Tibial artery (tissue), 4 donors: ENCODE measurements around the gene VOPP1.

Source experiments
- DNase-seq, 2 donors: peaks; one replicate each; pipeline ENCODE4 v3.0.0-alpha.2; 2019
- H3K27ac ChIP-seq, 2 donors: fragments of 200-600 bp; sonication (generic) in 1 of 2; 1 replicate in 1 of 2; 2 replicates in 1 of 2; pipeline ENCODE4 v1.5.1; 2018 to 2019; ENCODE audit warnings: mild to moderate bottlenecking in 1 of 2
- H3K27me3 ChIP-seq, 2 donors: fragments of 200-600 bp; sonication (generic) in 1 of 2; one replicate each; pipeline versions ENCODE4 v1.5.1 to v1.6.0; 2016 to 2019
- H3K36me3 ChIP-seq, 3 donors: fragments of 200-600 bp; sonication (generic) in 2 of 3; one replicate each; pipeline ENCODE4 v1.5.1; 2016 to 2019; ENCODE audit warnings: mild to moderate bottlenecking in 2 of 3
- H3K4me1 ChIP-seq, 4 donors: fragments of 200-600 bp; sonication (generic) in 2 of 4; 1 replicate in 3 of 4; 2 replicates in 1 of 4; pipeline ENCODE4 v1.5.1; 2016 to 2019
- H3K4me3 ChIP-seq, 2 donors: fragments of 200-600 bp; sonication (generic) in 1 of 2; 1 replicate in 1 of 2; 2 replicates in 1 of 2; pipeline ENCODE4 v1.5.1; 2018 to 2019; ENCODE audit warnings: mild to moderate bottlenecking in 2 of 2
- H3K9me3 ChIP-seq, 3 donors: fragments of 200-600 bp; sonication (generic) in 1 of 3; one replicate each; pipeline ENCODE4 v1.5.1; 2016 to 2019
- CTCF ChIP-seq, 2 experiments: fragments of 200-600 bp in 1 of 2; fragments of 450-650 bp in 1 of 2; IDR thresholded peaks; one replicate each; pipeline ENCODE4 v1.5.1; 2017 to 2019; ENCODE audit warnings: antibody characterized with exemption in 2 of 2, mild to moderate bottlenecking in 1 of 2, moderate library complexity in 1 of 2
- intact Hi-C: fragments of 100-400 bp; cut with DNase I; formaldehyde crosslinking; loops from one replicate; pipeline ENCODE4 v1.15.0; 2023; ENCODE audit warnings: low total_unique reads

Gene VOPP1

GRCh38 chr7:55592492-55592891 is 20.2 kb upstream of the VOPP1 start:
- no peaks in the 10 kb centered on the region for H3K9me3 ChIP-seq
- intact Hi-C loops: no loop called here
- H3K36me3 ChIP-seq: no peaks in the 10 kb centered on the region
- H3K4me1 ChIP-seq: peaks cover 0 to 8% (median 2%) of the 10 kb centered on the region in 4 donors
- H3K27me3 ChIP-seq: peaks cover 0 to 19% of the 10 kb centered on the region in 2 donors
- no peak for DNase-seq
- H3K4me3 ChIP-seq: no peak overlapping the region
- H3K27ac ChIP-seq: no peak overlapping the region
- no peak for TF ChIP-seq CTCF (IDR thresholded peaks at IDR 0.05)

GRCh38 chr7:55591282-55591931 is 19.1 kb upstream of the VOPP1 start:
- peaks cover 0 to 8% (median 2%) of the 10 kb centered on the region in 4 donors for H3K4me1 ChIP-seq
- DNase-seq: no peak
- no peak overlapping the region for H3K4me3 ChIP-seq
- no peak for TF ChIP-seq CTCF (IDR thresholded peaks at IDR 0.05)
- H3K36me3 ChIP-seq: no peaks in the 10 kb centered on the region
- no peak overlapping the region for H3K27ac ChIP-seq
- H3K9me3 ChIP-seq: no peaks in the 10 kb centered on the region
- intact Hi-C loops: no loop called here
- peaks cover 0 to 16% of the 10 kb centered on the region in 2 donors for H3K27me3 ChIP-seq

GRCh38 chr7:55590517-55591281 is 18.4 kb upstream of the VOPP1 start:
- no peaks in the 10 kb centered on the region for H3K9me3 ChIP-seq
- TF ChIP-seq CTCF (IDR thresholded peaks at IDR 0.05): no peak
- H3K4me1 ChIP-seq: peaks cover 0 to 8% (median 2%) of the 10 kb centered on the region in 4 donors
- no peak overlapping the region for H3K4me3 ChIP-seq
- intact Hi-C loops: no loop called here
- DNase-seq: no peak
- no peaks in the 10 kb centered on the region for H3K36me3 ChIP-seq
- H3K27me3 ChIP-seq: peaks cover 0 to 16% of the 10 kb centered on the region in 2 donors
- no peak overlapping the region for H3K27ac ChIP-seq

GRCh38 chr7:55589905-55590304 is 17.6 kb upstream of the VOPP1 start:
- TF ChIP-seq CTCF (IDR thresholded peaks at IDR 0.05): no peak
- H3K36me3 ChIP-seq: no peaks in the 10 kb centered on the region
- H3K9me3 ChIP-seq: no peaks in the 10 kb centered on the region
- H3K4me1 ChIP-seq: peaks cover 0 to 8% (median 2%) of the 10 kb centered on the region in 4 donors
- DNase-seq: no peak
- H3K27me3 ChIP-seq: peaks cover 0 to 16% of the 10 kb centered on the region in 2 donors
- H3K27ac ChIP-seq: no peak overlapping the region
- intact Hi-C loops: no loop called here
- H3K4me3 ChIP-seq: no peak overlapping the region

- no peak for TF ChIP-seq CTCF (IDR thresholded peaks at IDR 0.05)
- intact Hi-C loops: no loop called here
- peaks cover 0 to 16% of the 10 kb centered on the region in 2 donors for H3K27me3 ChIP-seq
- H3K4me3 ChIP-seq: no peak overlapping the region
- H3K27ac ChIP-seq: no peak overlapping the region
- H3K36me3 ChIP-seq: no peaks in the 10 kb centered on the region
- DNase-seq: no peak
- peaks cover 0 to 8% (median 2%) of the 10 kb centered on the region in 4 donors for H3K4me1 ChIP-seq
- no peaks in the 10 kb centered on the region for H3K9me3 ChIP-seq
These were observed 16.8 kb upstream of the VOPP1 start for GRCh38 chr7:55588976-55589604.
